Panc1 (cell line): ENCODE measurements around the gene WASF2. TPM values are rescaled to one million over a fixed set of nuclear protein-coding genes. Genes with fewer than 3 reads are reported as not detected.
A peak's percentile ranks its signal among the peaks of the same experiment; 100 is the strongest.
"Not testable (repeated sequence)": the region's sequence is repeated elsewhere in the genome, so short reads cannot be mapped to it uniquely, and the experiment has no call there.

Experiments
- ATAC-seq: fragments of 200-7000 bp; cut with Tn5 transposase; 2 replicates; pipeline ENCODE4 v1.9.1; 2020; ENCODE audit warnings: mild to moderate bottlenecking, moderate library complexity
- BruUV-seq: library from RNA; stranded (reverse); fragments of 400-500 nt; replicated peaks from 2 replicates; lab custom pipeline; 2021; lab: Mats Ljungman, UMichigan
- CTCF ChIA-PET: fragments of 300-600 bp; sonication (Branson Sonifier 250); formaldehyde crosslinking; loops from one replicate; lab custom pipeline; 2022; ENCODE audit warnings: antibody characterized with exemption; lab: Charles Lee
- POLR2A ChIA-PET: fragments of 300-600 bp; sonication (Branson Sonifier 250); formaldehyde crosslinking; loops from one replicate; lab custom pipeline; 2022; ENCODE audit warnings: antibody characterized with exemption; lab: Charles Lee
- DNase-seq: peaks from one replicate; pipeline ENCODE4 v3.0.0-alpha.2; 2010; ENCODE audit warnings: low read depth, low spot score
- H3K27ac ChIP-seq: 2 replicates; pipeline ENCODE4 v1.5.1; 2011; ENCODE audit warnings: mild to moderate bottlenecking, low read length, inconsistent platforms
- H3K27me3 ChIP-seq: fragments of 200-500 bp; sonication (Bioruptor generic); 2 replicates; pipeline ENCODE4 v1.6.0; 2014; ENCODE audit warnings: low read length, inconsistent platforms; ENCODE audit not compliant: control insufficient read depth, insufficient read depth
- H3K36me3 ChIP-seq: fragments of 200-500 bp; sonication (Bioruptor generic); 2 replicates; pipeline ENCODE4 v1.5.1; 2014; ENCODE audit warnings: inconsistent platforms, mild to moderate bottlenecking, low read length, moderate library complexity; ENCODE audit not compliant: control insufficient read depth, insufficient read depth
- H3K4me1 ChIP-seq: 2 replicates; pipeline ENCODE4 v1.5.1; 2011; ENCODE audit warnings: inconsistent platforms, mild to moderate bottlenecking, low read length, moderate library complexity; ENCODE audit not compliant: control insufficient read depth, insufficient read depth
- H3K4me3 ChIP-seq, 2 experiments: 2 replicates each; pipeline ENCODE4 v1.5.1; 2011 to 2012; ENCODE audit warnings: low read depth in 2 of 2, low read length in 2 of 2, mild to moderate bottlenecking in 2 of 2, inconsistent platforms in 1 of 2, moderate library complexity in 1 of 2
- H3K9me3 ChIP-seq: fragments of 200-500 bp; sonication (Bioruptor generic); 2 replicates; pipeline ENCODE4 v1.5.1; 2014; ENCODE audit warnings: low read depth, mild to moderate bottlenecking, inconsistent platforms, low read length, moderate library complexity; ENCODE audit not compliant: control insufficient read depth, insufficient read depth
- CTCF ChIP-seq: fragments of 450-650 bp; IDR thresholded peaks from 2 replicates; pipeline ENCODE4 v1.5.1; 2017; ENCODE audit warnings: mild to moderate bottlenecking
- POLR2AphosphoS5 ChIP-seq: IDR thresholded peaks from 2 replicates; pipeline ENCODE4 v1.6.1; 2012; ENCODE audit warnings: mild to moderate bottlenecking, low read depth, low read length, moderate library complexity
- REST ChIP-seq, 2 experiments: IDR thresholded peaks; 2 replicates each; pipeline ENCODE4 v1.6.1; 2011 to 2012; ENCODE audit warnings: low read depth in 2 of 2, control low read depth in 1 of 2, low read length in 1 of 2, mild to moderate bottlenecking in 1 of 2, moderate library complexity in 1 of 2; ENCODE audit not compliant: insufficient read depth in 1 of 2
- SIN3A ChIP-seq: IDR thresholded peaks from 2 replicates; pipeline ENCODE4 v1.6.1; 2012; ENCODE audit warnings: low read depth, mild to moderate bottlenecking, low read length, moderate library complexity, borderline replicate concordance; ENCODE audit not compliant: insufficient read depth
- TCF7L2 ChIP-seq: IDR thresholded peaks from 2 replicates; pipeline ENCODE4 v1.6.1; 2011; ENCODE audit warnings: mild to moderate bottlenecking, low read depth, low read length, inconsistent platforms
- in situ Hi-C: cut with HindIII; loops from 2 replicates; pipeline ENCODE4 v1.10.0; 2016; ENCODE audit warnings: low sequenced_read_pairs, low pct_unique_long_range_greater_than_20kb
- intact Hi-C: fragments of 100-400 bp; cut with micrococcal nuclease; formaldehyde crosslinking; loops from one replicate; pipeline ENCODE4 v1.10.0; 2022; ENCODE audit not compliant: unreplicated experiment
- total RNA-seq: library from RNA; stranded (reverse); gene quantifications from one replicate; pipeline ENCODE4 v1.2.1, GENCODE V29; 2021; ENCODE audit not compliant: unreplicated experiment

The WASF2 gene
- total RNA-seq, 1 experiment from 2014 or later = 121 TPM

GRCh38 chr1:27538305-27538676 is 48.3 kb upstream of the WASF2 start:
- intact Hi-C loops, H3K36me3 ChIP-seq, H3K27me3 ChIP-seq, H3K9me3 ChIP-seq, BruUV-seq, ATAC-seq, H3K4me3 ChIP-seq, DNase-seq, in situ Hi-C loops: not testable (repeated sequence)
- peak overlapping the region; percentile 50 for H3K27ac ChIP-seq
- CTCF ChIA-PET = interaction anchor here (1.4 kb wide), 1 partner anchor 19 kb away, joined by 7 read pairs; no protein-coding TSS in a partner anchor
- POLR2A ChIA-PET = interaction anchor here (0.7 kb wide), 1 partner anchor 134 kb away, joined by 6 read pairs; the partner anchor contains the start of gene IFI6
- peaks cover 70% of the 10 kb centered on the region for H3K4me1 ChIP-seq

GRCh38 chr1:27536767-27537166 is 46.8 kb upstream of the WASF2 start:
- in situ Hi-C loops = no loop called here
- Histone ChIP-seq H3K27me3 (no peaks in the 10 kb centered on the region), H3K9me3 (no peaks in the 10 kb centered on the region), H3K4me3 (no peak overlapping the region), H3K36me3 (peaks cover 2% of the 10 kb centered on the region; the same call in 1 of the 2 replicates), H3K4me1 (peaks cover 55% of the 10 kb centered on the region), H3K27ac (peak overlapping the region; percentile 76)
- intact Hi-C loops = no loop called here
- CTCF ChIA-PET = interaction anchor here (0.5 to 1.4 kb wide), 2 partner anchors 20 to 67 kb away, joined by 6 to 7 read pairs; partner anchors contain the start of gene AHDC1
- TF ChIP-seq TCF7L2 = no peak
- TF ChIP-seq REST (IDR thresholded peaks at IDR 0.05; ENCODE audit: insufficient read depth in 1 of 2, low read depth in 2 of 2, low read length in 1 of 2) = no peak
- TF ChIP-seq CTCF = no peak
- no peak for TF ChIP-seq SIN3A
- no peak for TF ChIP-seq POLR2AphosphoS5
- POLR2A ChIA-PET = no interaction called here
- DNase-seq (no peak), ATAC-seq (peak; percentile 61)
- BruUV-seq = no TSS peak

- peaks cover 52% of the 10 kb centered on the region for H3K4me1 ChIP-seq
- no peak for DNase-seq
- no peak overlapping the region for H3K4me3 ChIP-seq
- no peaks in the 10 kb centered on the region for H3K27me3 ChIP-seq
- H3K27ac ChIP-seq = peak overlapping the region; percentile 41
- in situ Hi-C loops (no loop called here), intact Hi-C loops (no loop called here)
- H3K9me3 ChIP-seq = no peaks in the 10 kb centered on the region
- H3K36me3 ChIP-seq = peaks cover 2% of the 10 kb centered on the region; the same call in 1 of the 2 replicates
- POLR2A ChIA-PET = no interaction called here
- no peak for TF ChIP-seq POLR2AphosphoS5
- no peak for TF ChIP-seq TCF7L2
- TF ChIP-seq SIN3A = no peak
- TF ChIP-seq CTCF = no peak
- TF ChIP-seq REST (IDR thresholded peaks at IDR 0.05; ENCODE audit: insufficient read depth in 1 of 2, low read depth in 2 of 2, low read length in 1 of 2) = no peak
- BruUV-seq = no TSS peak
- ATAC-seq = no peak
- CTCF ChIA-PET = no interaction called here
These were observed 46.2 kb upstream of the WASF2 start for GRCh38 chr1:27536010-27536757.
